HCT116 (cell line): ENCODE results near the gene ADORA3. TPM values are rescaled to one million over a fixed set of nuclear protein-coding genes. Genes with fewer than 3 reads are reported as not detected.

Experiments used
- ATAC-seq: fragments of 200-7000 bp; cut with Tn5 transposase; 2 replicates; pipeline ENCODE4 v1.9.1; 2020; ENCODE audit warnings: mild to moderate bottlenecking, moderate library complexity
- BruUV-seq: library from RNA; stranded (reverse); fragments of 400-500 nt; replicated peaks from 2 replicates; lab custom pipeline; 2021; lab: Mats Ljungman, UMichigan
- CTCF ChIA-PET: fragments of 300-600 bp; sonication (Branson Sonifier 250); formaldehyde crosslinking; loops from one replicate; lab custom pipeline; 2021; ENCODE audit warnings: antibody characterized with exemption; lab: Charles Lee
- POLR2A ChIA-PET: fragments of 300-600, 350-600 bp; sonication (Branson Sonifier 250); formaldehyde crosslinking; loops from one replicate; lab custom pipeline; 2021; ENCODE audit warnings: antibody characterized with exemption; lab: Charles Lee
- RAD21 ChIA-PET, 2 experiments: fragments of 300-600 bp; sonication (Branson Sonifier 250); formaldehyde crosslinking; loops; one replicate each; lab custom pipeline; 2023; ENCODE audit warnings: low total read pairs in 2 of 2; ENCODE audit not compliant: uncharacterized antibody in 2 of 2, unreplicated experiment in 2 of 2, low non-redundant PET in 1 of 2; lab: Charles Lee
- DNase-seq: peaks from one replicate; pipeline ENCODE4 v3.0.0-alpha.2; 2010; ENCODE audit warnings: low read depth, low spot score
- H2AFZ ChIP-seq: fragments of 200-600 bp; shearing (Covaris generic), sonication (generic); 2 replicates; pipeline ENCODE4 v1.6.1; 2017; ENCODE audit warnings: low read depth, mixed run types, mixed read lengths, antibody characterized with exemption, low read length; ENCODE audit not compliant: poor library complexity, severe bottlenecking
- H3K27ac ChIP-seq: 2 replicates; pipeline ENCODE4 v1.5.1; 2012; ENCODE audit warnings: low read depth, low read length
- H3K27me3 ChIP-seq: fragments of 200-600 bp; sonication (generic); 2 replicates; pipeline ENCODE4 v1.6.1; 2016; ENCODE audit warnings: mixed run types, low read length, mixed read lengths; ENCODE audit not compliant: insufficient read depth
- H3K36me3 ChIP-seq, 2 experiments: fragments of 200-500 bp in 1 of 2; fragments of 200-600 bp in 1 of 2; sonication (Bioruptor generic) in 1 of 2; sonication (generic) in 1 of 2; 2 replicates each; pipeline versions ENCODE4 v1.5.1 to v1.6.1; 2014 to 2016; ENCODE audit warnings: low read length in 2 of 2, inconsistent platforms in 1 of 2, mixed read lengths in 1 of 2, mixed run types in 1 of 2; ENCODE audit not compliant: insufficient read depth in 2 of 2, control insufficient read depth in 1 of 2
- H3K4me1 ChIP-seq, 2 experiments: fragments of 200-600 bp in 1 of 2; sonication (generic) in 1 of 2; 2 replicates each; pipeline versions ENCODE4 v1.5.1 to v1.6.1; 2012 to 2017; ENCODE audit warnings: low read length in 2 of 2, inconsistent platforms in 1 of 2, mild to moderate bottlenecking in 1 of 2, mixed read lengths in 1 of 2, mixed run types in 1 of 2, moderate library complexity in 1 of 2; ENCODE audit not compliant: insufficient read depth in 2 of 2, control insufficient read depth in 1 of 2
- H3K4me2 ChIP-seq: fragments of 200-600 bp; sonication (generic); 2 replicates; pipeline ENCODE4 v1.6.1; 2017; ENCODE audit warnings: mixed run types, low read length, mixed read lengths
- H3K4me3 ChIP-seq, 2 experiments: fragments of 200-600 bp in 1 of 2; sonication (generic) in 1 of 2; replicated peaks in 1 of 2; 2 replicates each; pipeline ENCODE4 v1.5.1; 2011 to 2016; ENCODE audit warnings: low read length in 2 of 2, control low read depth in 1 of 2, low read depth in 1 of 2, mild to moderate bottlenecking in 1 of 2, mixed read lengths in 1 of 2, mixed run types in 1 of 2
- H3K79me2 ChIP-seq: fragments of 200-600 bp; sonication (generic); 2 replicates; pipeline ENCODE4 v1.6.1; 2017; ENCODE audit warnings: mild to moderate bottlenecking, mixed run types, low read length, moderate library complexity, mixed read lengths; ENCODE audit not compliant: insufficient read depth
- H3K9ac ChIP-seq: fragments of 200-600 bp; sonication (generic); 2 replicates; pipeline ENCODE4 v1.6.1; 2016; ENCODE audit warnings: low read length, mixed read lengths
- H3K9me2 ChIP-seq: fragments of 200-600 bp; sonication (generic), shearing (Covaris generic); 2 replicates; pipeline ENCODE4 v1.6.1; 2017; ENCODE audit warnings: mixed run types, mild to moderate bottlenecking, moderate library complexity; ENCODE audit not compliant: insufficient read depth
- H3K9me3 ChIP-seq, 2 experiments: fragments of 200-500 bp in 1 of 2; fragments of 200-600 bp in 1 of 2; sonication (Bioruptor generic) in 1 of 2; sonication (generic) in 1 of 2; 2 replicates each; pipeline ENCODE4 v1.6.1; 2014 to 2017; ENCODE audit warnings: low read length in 2 of 2, mixed read lengths in 2 of 2, inconsistent platforms in 1 of 2, low read depth in 1 of 2, mild to moderate bottlenecking in 1 of 2, mixed run types in 1 of 2, moderate library complexity in 1 of 2; ENCODE audit not compliant: control insufficient read depth in 1 of 2, insufficient read depth in 1 of 2
- H4K20me1 ChIP-seq: fragments of 200-600 bp; sonication (generic), shearing (Covaris generic); 2 replicates; pipeline ENCODE4 v1.6.1; 2017; ENCODE audit warnings: mixed run types, mild to moderate bottlenecking, moderate library complexity; ENCODE audit not compliant: insufficient read depth
- CEBPB ChIP-seq: IDR thresholded peaks from 2 replicates; pipeline ENCODE4 v1.6.1; 2012; ENCODE audit warnings: low read depth
- EZH2phosphoT487 ChIP-seq: fragments of 200-600 bp; IDR thresholded peaks from 2 replicates; pipeline ENCODE4 v1.6.1; 2018; ENCODE audit warnings: antibody characterized with exemption, borderline replicate concordance
- POLR2AphosphoS5 ChIP-seq: IDR thresholded peaks from 2 replicates; pipeline ENCODE4 v1.6.1; 2011; ENCODE audit warnings: mild to moderate bottlenecking, low read depth, low read length, moderate library complexity
- ZNF274 ChIP-seq: fragments of 200-500 bp; sonication (Bioruptor generic); IDR thresholded peaks from 2 replicates; pipeline ENCODE4 v1.6.1; 2014; ENCODE audit warnings: mild to moderate bottlenecking, low read depth, low read length, inconsistent platforms
- intact Hi-C: fragments of 100-400 bp; cut with micrococcal nuclease; formaldehyde crosslinking; loops from 2 replicates; pipeline ENCODE4 v1.10.0; 2022
- total RNA-seq: library from RNA; stranded (reverse); gene quantifications from one replicate; pipeline ENCODE4 v1.2.1, GENCODE V29; 2021; ENCODE audit not compliant: unreplicated experiment
- TF ChIP-seq, protein P1 (sequence below), 3 experiments: fragments of 200-600 bp in 1 of 3; sonication (generic) in 1 of 3; IDR thresholded peaks in 2 of 3; conservative IDR thresholded peaks in 1 of 3; 2 replicates each; pipeline ENCODE4 v1.5.1; 2012 to 2017; ENCODE audit warnings: low read depth in 2 of 3, low read length in 2 of 3, antibody characterized with exemption in 1 of 3, borderline replicate concordance in 1 of 3, control low read depth in 1 of 3, mild to moderate bottlenecking in 1 of 3, mixed read lengths in 1 of 3, mixed run types in 1 of 3, moderate library complexity in 1 of 3; ENCODE audit not compliant: insufficient read depth in 1 of 3

The ADORA3 gene
- total RNA-seq, 1 experiment from 2014 or later, result not detected

DNA sequence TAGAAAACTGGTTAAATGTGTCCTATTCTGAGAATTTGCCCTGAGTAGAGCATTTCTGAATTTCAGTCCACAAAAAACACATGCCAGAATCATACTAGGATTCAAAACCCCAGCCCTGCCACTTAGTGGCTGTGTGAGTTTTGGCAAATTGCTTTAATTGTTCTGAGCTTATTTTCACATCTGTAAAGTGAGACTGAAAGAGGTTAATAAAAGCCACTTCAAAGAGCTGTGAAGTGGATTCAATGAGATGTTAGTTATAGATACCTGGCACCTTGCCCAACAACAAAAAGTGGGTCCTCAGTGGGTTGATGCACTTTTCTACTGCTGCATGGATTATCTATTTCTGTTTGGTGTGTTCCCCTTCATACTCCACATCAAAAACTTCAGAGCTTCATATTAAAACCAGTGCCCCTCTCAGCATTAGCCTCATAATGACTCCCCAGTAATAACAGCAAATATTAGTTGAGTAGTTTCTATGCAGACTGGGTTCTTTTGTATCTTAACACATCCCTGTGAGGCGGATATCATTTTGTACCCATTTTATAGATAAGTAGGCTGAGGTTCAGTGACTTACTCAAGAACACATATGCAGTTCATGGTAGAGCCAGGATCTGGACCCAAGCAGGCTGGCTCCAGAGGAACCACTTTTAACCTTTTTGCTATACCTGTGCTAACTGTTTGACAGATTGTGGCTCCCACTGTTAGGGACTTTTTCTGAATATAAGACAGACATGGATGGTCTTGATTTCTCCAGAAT is 14.2 kb upstream of the ADORA3 start:
- H3K9ac ChIP-seq, result no peak overlapping the region
- H2AFZ ChIP-seq, result no peak overlapping the region
- CTCF ChIA-PET, result interaction anchor here (2.7 kb wide), 1 partner anchor 10 kb away, joined by 20 read pairs; no protein-coding TSS in a partner anchor
- H3K79me2 ChIP-seq, result no peaks in the 10 kb centered on the region
- intact Hi-C loops, result no loop called here
- H3K27me3 ChIP-seq, result no peaks in the 10 kb centered on the region
- no peaks in the 10 kb centered on the region for H3K36me3 ChIP-seq
- H3K9me3 ChIP-seq, result no peaks in the 10 kb centered on the region
- no peak overlapping the region for H3K4me2 ChIP-seq
- H3K27ac ChIP-seq, result no peak overlapping the region
- DNase-seq (no peak), ATAC-seq (no peak)
- no TSS peak for BruUV-seq
- no peaks in the 10 kb centered on the region for H3K9me2 ChIP-seq
- no peaks in the 10 kb centered on the region for H4K20me1 ChIP-seq
- TF ChIP-seq, protein P1, sequence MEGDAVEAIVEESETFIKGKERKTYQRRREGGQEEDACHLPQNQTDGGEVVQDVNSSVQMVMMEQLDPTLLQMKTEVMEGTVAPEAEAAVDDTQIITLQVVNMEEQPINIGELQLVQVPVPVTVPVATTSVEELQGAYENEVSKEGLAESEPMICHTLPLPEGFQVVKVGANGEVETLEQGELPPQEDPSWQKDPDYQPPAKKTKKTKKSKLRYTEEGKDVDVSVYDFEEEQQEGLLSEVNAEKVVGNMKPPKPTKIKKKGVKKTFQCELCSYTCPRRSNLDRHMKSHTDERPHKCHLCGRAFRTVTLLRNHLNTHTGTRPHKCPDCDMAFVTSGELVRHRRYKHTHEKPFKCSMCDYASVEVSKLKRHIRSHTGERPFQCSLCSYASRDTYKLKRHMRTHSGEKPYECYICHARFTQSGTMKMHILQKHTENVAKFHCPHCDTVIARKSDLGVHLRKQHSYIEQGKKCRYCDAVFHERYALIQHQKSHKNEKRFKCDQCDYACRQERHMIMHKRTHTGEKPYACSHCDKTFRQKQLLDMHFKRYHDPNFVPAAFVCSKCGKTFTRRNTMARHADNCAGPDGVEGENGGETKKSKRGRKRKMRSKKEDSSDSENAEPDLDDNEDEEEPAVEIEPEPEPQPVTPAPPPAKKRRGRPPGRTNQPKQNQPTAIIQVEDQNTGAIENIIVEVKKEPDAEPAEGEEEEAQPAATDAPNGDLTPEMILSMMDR (IDR thresholded peaks at IDR 0.05 in 2 of 3, conservative IDR thresholded peaks at IDR 0.05 in 1 of 3; ENCODE audit: borderline replicate concordance in 1 of 3, insufficient read depth in 1 of 3, low read depth in 2 of 3, low read length in 2 of 3), result no peak
- no peak for TF ChIP-seq ZNF274
- no peak for TF ChIP-seq EZH2phosphoT487
- TF ChIP-seq POLR2AphosphoS5, result no peak
- POLR2A ChIA-PET, result no interaction called here
- RAD21 ChIA-PET, result no interaction called here
- H3K4me1 ChIP-seq, result no peaks in the 10 kb centered on the region
- H3K4me3 ChIP-seq, result no peak overlapping the region

DNA sequence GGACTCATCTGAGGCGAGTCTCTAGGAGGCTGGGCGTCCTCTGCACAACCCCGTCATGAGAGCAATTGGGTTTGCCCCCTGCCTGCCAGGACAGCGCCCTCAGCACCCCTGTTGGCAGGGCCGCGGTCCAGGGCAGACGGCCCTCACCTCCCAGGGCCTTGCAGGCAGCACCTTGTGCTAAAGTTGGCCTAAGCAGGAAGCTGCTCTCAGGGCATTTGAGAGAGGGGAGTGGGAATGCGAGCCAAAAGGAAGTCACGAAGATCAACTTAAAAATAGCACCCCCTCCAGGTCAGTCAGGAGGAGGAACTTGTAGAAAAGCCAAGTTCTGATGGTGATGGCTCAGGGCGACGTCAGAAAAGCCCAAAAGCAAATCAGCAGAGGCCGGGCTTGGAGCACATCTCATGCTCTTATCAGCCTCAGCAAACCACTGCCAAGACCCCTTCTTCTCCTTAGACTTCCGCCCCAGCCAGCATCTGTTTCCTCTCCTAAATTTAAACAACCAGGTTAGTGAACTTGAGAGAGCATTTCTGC is 12.6 kb upstream of the ADORA3 start:
- POLR2A ChIA-PET, result no interaction called here
- intact Hi-C loops, result no loop called here
- no peaks in the 10 kb centered on the region for H3K4me1 ChIP-seq
- TF ChIP-seq CEBPB, result no peak
- TF ChIP-seq, protein P1 (IDR thresholded peaks at IDR 0.05 in 2 of 3, conservative IDR thresholded peaks at IDR 0.05 in 1 of 3; ENCODE audit: borderline replicate concordance in 1 of 3, insufficient read depth in 1 of 3, low read depth in 2 of 3, low read length in 2 of 3), result peak in 2 of 3 experiments; percentile 29 to 38; a peak in 4 of 6 replicates
- H3K4me3 ChIP-seq, result no peak overlapping the region
- BruUV-seq, result no TSS peak
- no peak overlapping the region for H3K4me2 ChIP-seq
- H3K9me2 ChIP-seq, result no peaks in the 10 kb centered on the region
- no peaks in the 10 kb centered on the region for H3K36me3 ChIP-seq
- CTCF ChIA-PET, result interaction anchor here (2.7 kb wide), 1 partner anchor 8 kb away, joined by 20 read pairs; no protein-coding TSS in a partner anchor
- no peak overlapping the region for H3K27ac ChIP-seq
- no peaks in the 10 kb centered on the region for H3K9me3 ChIP-seq
- H3K27me3 ChIP-seq, result no peaks in the 10 kb centered on the region
- no peak overlapping the region for H3K9ac ChIP-seq
- DNase-seq (no peak), ATAC-seq (peak; percentile 55)
- no peak overlapping the region for H2AFZ ChIP-seq
- RAD21 ChIA-PET, result no interaction called here
- H4K20me1 ChIP-seq, result no peaks in the 10 kb centered on the region
- no peaks in the 10 kb centered on the region for H3K79me2 ChIP-seq
